Purkinje cell (primary cell): Measurements from ENCODE around the gene ZNF256. TPM values are rescaled to one million over a fixed set of nuclear protein-coding genes. Genes with fewer than 3 reads are reported as not detected.

Experiments used
- polyA plus RNA-seq: library from polyadenylated mRNA; unstranded; fragments of >200 nt; fragmentation: Nextera tagmentation; gene quantifications from 2 replicates; pipeline ENCODE4 v1.2.1, GENCODE V29; 2014

ZNF256 gene
- polyA plus RNA-seq, result 1.2 and 3.0 TPM in 2 replicates

DNA sequence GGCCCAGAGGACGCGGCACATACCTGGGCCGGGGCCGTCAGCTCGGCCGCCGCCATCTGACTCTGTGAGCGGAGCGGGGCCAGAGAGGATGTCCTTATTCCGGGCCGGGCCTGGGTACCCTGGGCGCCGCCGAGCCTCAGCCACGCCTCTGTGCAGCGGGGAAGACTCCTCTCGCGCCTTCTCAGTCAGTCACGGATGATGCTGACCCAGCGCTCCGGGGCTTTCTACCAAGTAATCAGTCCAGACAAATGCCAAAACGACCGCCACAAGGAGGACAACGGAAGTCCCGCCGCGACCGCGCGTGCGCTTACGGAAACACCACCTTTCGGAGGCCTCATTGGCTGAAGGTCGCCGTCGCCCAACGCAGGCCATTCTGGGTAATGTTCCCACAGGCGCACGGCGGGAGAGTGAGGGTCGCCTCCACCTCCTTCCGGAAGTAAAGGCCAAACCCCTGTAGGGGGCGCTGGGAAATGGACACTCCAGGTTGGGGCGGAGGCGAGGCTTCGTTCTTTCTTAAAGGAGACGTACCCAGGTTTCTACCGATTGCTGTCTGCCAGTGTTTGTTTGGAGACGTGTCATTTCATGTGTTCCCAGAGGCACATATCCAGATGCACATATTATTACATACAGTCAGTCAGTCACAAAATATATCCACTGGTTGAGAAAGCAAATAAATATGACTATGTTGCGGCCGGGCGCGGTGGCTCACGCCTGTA lies at the start of gene ZNF256:
Gene ZNF256, minus strand, starts transcription at position 288 of the 716 bp plus-strand sequence. Its CDS starts 232 bp downstream, at position 56.

DNA sequence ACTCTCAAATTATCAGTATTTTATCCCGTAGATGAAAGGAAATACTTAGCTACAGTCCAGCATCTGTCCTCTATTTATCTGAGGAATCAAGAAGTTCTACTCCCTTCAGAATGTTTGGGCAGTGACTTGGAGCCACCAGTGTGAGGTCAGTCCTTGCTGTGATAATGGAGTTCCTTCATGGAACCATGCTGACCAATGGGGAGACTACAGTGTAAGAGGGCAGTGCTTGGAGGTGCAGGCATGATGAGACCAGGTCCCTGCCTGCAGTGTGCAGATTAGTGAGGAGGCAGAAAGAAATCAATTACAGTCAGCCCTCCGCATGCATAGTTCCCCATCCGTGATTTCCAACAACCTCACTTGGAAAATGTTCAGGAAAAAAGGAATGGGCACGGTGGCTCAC lies 26.9 kb upstream of the ZNF256 start, which contains the start of gene C19orf18:
Gene C19orf18, minus strand, starts transcription at position 101 of the 400 bp plus-strand sequence. CDS start 102 bp downstream, outside the sequence.

DNA sequence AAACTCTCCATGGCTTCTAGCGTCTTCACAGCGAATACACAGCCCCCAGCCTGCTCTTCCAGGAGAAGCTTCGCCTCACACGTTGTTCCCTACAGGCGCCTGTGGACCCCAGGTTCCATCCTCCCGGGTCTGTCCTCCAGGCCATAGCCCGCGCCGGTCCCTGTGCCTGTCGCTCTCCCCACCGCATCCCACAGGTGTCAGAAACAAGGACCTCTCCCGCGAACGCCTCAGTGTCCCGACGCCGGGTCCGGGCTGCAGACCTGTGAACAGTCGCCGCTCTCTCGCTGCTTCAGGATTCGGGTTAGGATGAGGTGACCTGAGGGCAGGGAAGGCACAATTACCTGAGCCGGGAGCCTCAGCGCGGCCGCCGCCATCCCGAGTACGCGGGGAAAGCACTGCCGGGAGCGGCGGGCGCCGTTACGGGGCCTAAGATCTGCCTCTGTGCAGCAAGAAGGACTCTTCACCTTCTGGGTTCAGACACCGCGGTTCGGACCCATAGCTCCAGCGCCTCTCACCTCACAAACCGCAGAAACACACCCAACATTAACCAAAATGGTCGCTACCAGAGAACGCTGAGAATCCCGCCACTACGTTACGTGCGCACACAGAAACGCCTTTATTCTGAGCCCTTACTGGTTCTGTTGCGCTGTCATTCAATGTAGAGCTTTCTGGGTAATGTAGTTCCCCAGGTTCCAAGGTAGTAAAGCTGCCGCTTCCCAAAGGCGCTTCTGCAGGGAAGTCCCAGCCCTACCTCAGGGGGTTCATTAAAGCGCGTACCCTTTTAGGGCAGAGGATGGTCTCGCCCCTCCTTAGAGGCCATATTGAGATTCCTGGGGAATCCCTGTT lies 12.5 kb downstream of the ZNF256 start, which contains the start of gene ZNF418:
Gene ZNF418, minus strand, starts transcription at position 583 of the 846 bp plus-strand sequence. CDS start 1,580 bp downstream, outside the sequence.

GRCh38 chr19:57916168-57916995 lies 31.1 kb downstream of the ZNF256 start, which contains the start of gene ZNF417:
ZNF417 (minus strand) TSS chr19:57916592; CDS start chr19:57916411, 181 bp downstream.

Other genes with a start within 250 kb of the ZNF256 start
- 1.8 and 3.3 TPM in 2 replicates for gene ZNF154, start 238.5 kb downstream of the ZNF256 start, polyA plus RNA-seq
- gene ZNF671, start 220.1 kb downstream of the ZNF256 start, polyA plus RNA-seq, result 3.8 and 9.9 TPM in 2 replicates
- 2.2 and 2.5 TPM in 2 replicates for gene ZNF776, start 200.9 kb downstream of the ZNF256 start, polyA plus RNA-seq
- 1.1 and 3.2 TPM in 2 replicates for gene ZNF586, start 178.0 kb downstream of the ZNF256 start, polyA plus RNA-seq
- gene ZNF552, start 132.8 kb downstream of the ZNF256 start, polyA plus RNA-seq, result 2.5 and 2.6 TPM in 2 replicates
- 2.7 TPM in 1 of 2 replicates, not detected in the other for gene ZNF587B, start 117.4 kb downstream of the ZNF256 start, polyA plus RNA-seq
- 9.4 and 10.9 TPM in 2 replicates for gene ZNF587, start 97.8 kb downstream of the ZNF256 start, polyA plus RNA-seq
- 44.4 and 50.3 TPM in 2 replicates for gene ZNF814, start 58.7 kb downstream of the ZNF256 start, polyA plus RNA-seq
- gene ZNF417, start 31.1 kb downstream of the ZNF256 start, polyA plus RNA-seq, result 1.8 and 4.3 TPM in 2 replicates
- 1.4 and 3.7 TPM in 2 replicates for gene ZNF418, start 12.3 kb downstream of the ZNF256 start, polyA plus RNA-seq
- gene C19orf18, start 26.8 kb upstream of the ZNF256 start, polyA plus RNA-seq, result 0.45 TPM in 1 of 2 replicates, not detected in the other
- 5.3 and 13.3 TPM in 2 replicates for gene ZNF606, start 55.1 kb upstream of the ZNF256 start, polyA plus RNA-seq
- gene ZSCAN1, start 86.3 kb upstream of the ZNF256 start, polyA plus RNA-seq, result 0.52 TPM in 1 of 2 replicates, not detected in the other
- 5.3 and 5.6 TPM in 2 replicates for gene ZNF135, start 111.6 kb upstream of the ZNF256 start, polyA plus RNA-seq
- 24.8 and 26.1 TPM in 2 replicates for gene ZSCAN18, start 150.5 kb upstream of the ZNF256 start, polyA plus RNA-seq
- 2.5 and 2.9 TPM in 2 replicates for gene ZNF329, start 203.1 kb upstream of the ZNF256 start, polyA plus RNA-seq
- 4.2 and 9.0 TPM in 2 replicates for gene ZNF274, start 235.4 kb upstream of the ZNF256 start, polyA plus RNA-seq